DLD1 (cell line): ENCODE results near the gene SMC1B.
"Not testable (repeated sequence)": the region's sequence is repeated elsewhere in the genome, so short reads cannot be mapped to it uniquely, and the experiment has no call there.

ENCODE experiments used
- in situ Hi-C: cut with HindIII; loops from 2 replicates; pipeline ENCODE4 v1.10.0; 2017; ENCODE audit warnings: low sequenced_read_pairs

The SMC1B gene

DNA sequence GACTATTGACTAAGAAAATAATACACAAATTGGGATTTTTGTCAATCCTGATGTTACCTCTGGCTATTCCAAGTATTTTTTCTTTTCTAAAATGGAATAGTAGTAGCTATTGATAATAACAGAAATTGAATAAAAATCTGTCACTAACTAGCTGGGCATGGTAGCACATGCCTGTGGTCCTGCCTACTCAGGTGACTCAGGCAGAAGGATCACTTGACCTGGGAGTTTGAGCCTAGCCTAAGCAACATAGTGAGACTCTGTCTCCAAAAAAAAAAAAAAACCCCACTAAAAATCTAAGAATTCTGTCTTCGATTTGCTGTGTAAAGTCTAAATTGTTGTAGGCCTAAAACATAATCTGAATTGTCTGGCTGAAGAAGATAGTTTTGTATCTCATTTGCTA is 61.4 kb downstream of the SMC1B start:
- in situ Hi-C loops: no loop called here

DNA sequence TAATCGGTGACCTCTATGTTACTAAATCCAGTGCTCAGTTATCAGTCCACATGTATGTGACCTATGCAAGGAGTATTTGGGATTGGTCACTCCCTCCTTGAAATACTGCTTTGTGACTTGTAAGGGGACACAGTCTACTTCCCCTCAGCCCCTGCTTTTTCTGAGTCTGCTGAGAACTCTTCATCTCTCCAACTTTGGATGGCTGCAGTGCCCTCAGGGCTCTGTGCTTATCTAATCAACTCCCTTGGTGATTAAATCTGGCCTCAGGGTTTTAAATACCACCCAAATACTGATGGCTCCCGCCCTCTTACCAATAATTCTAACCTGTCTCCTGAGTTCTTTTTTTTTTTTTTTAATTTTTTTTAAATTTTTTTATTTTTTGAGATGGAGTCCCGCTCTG is 63.5 kb downstream of the SMC1B start:
- in situ Hi-C loops: no loop called here

DNA sequence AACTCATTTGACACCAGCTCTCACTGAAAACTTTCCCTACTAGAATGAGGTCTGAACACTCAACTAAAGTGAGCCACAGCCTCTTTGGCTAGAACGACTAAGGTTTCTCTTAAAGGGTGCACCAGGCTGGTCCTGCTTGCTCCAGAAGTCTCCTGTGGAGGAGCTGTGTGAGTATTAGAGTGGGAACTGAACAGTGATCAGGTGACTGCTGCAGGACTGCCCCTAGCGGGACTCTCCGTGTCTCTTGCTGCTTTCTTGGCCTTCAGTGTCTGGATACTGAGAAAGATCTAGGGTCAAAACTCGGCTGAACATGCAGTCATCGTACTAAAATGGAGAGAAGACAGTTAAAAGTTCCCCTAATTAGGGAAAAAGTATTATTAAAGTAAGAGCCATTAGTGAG is 69.1 kb downstream of the SMC1B start:
- in situ Hi-C loops: no loop called here

DNA sequence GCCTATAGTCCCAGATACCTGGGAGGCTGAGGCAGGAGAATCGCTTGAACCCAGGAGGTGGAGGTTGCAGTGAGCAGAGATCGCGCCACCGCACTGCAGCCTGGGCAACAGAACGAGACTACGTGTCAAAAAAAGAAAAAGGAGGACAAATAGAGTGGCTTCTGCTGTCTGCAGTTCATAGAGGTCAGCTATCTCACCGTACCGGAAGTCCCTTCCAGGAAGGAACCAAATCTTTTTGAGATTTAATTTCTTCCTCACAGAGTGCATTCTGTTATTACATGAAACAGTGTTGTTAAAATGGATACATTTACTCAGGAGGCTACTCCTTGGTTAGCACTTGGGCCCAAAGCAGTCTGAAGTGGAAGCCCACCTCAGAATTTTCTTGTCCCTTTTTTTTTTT is 70.3 kb downstream of the SMC1B start:
- in situ Hi-C loops: no loop called here

DNA sequence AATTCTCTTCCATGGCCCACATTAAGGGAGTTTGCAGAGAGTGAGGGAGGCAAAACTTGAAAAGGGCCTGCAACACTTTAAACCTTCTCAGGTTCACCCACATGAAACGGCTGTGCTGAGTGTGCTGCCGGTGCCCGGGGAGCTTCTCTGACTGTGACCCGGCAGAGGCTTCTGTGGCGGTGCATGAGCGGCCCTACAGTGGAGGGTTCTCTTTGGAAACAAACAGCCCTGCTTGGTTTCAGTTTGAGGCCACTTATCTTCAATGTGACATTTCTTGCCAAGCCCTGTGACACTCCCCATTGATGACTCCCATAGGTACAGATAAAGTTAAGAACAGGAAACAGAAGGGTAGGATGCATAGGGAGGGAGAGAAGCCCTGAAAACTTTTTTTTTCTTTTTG is 71.9 kb downstream of the SMC1B start:
- in situ Hi-C loops: no loop called here

DNA sequence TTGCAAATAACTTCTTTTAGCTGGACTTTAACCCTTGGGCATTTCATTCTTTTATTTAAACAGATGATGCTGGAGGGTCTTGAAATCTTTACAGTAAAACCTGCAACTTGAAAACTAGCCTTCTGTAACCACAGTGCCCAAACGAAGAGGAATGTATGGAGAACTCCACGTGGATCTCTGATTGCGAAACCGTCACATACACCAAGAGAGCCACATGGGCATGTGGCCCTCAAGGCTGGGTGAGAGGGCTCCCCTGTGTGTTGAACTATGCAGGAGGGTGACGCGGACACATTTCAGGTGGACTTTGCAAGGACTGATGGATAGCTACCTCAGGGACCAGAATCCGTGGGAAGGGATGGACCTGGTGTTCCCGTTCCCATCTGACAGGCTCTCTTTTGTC is 73.1 kb downstream of the SMC1B start:
- in situ Hi-C loops: no loop called here

DNA sequence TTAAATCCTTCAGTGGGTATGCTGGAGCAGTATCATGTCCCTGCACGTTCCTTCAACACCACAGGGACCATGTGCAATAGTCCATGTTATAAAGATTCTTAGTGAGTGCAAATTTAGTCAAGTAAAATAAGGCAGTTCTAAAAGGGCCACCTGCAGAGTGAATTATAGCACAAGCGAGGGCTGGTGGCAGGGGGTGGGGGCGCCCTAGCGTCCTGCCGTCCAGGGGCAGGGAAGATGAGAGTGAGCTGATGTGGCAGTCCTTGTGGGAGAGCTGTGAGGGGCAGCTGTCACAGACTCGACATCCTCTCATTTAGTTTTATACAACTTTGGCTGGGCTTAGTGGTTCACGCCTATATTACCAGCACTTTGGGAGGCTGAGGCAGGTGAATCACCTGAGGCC is 74.6 kb downstream of the SMC1B start:
- in situ Hi-C loops: no loop called here

DNA sequence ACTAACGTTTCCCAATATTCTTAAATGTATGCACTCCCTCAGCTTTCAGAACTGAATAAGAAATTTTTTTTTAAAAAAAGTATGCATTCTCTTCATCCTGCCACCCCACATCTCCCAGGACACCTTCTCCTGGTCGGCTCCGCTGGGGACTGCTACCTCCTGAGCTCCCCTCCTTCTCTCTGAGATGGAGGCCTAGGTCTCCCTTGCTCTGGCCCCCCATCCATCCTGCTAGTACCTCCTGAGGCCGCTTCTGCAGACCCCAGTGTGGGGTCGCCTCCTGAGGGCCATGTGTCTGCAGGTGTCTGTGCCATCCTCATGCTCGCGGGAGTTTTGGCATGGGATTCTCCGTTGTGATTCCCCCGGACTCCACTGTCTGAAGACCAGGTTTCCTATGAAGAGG is 75.9 kb downstream of the SMC1B start:
- in situ Hi-C loops: no loop called here

DNA sequence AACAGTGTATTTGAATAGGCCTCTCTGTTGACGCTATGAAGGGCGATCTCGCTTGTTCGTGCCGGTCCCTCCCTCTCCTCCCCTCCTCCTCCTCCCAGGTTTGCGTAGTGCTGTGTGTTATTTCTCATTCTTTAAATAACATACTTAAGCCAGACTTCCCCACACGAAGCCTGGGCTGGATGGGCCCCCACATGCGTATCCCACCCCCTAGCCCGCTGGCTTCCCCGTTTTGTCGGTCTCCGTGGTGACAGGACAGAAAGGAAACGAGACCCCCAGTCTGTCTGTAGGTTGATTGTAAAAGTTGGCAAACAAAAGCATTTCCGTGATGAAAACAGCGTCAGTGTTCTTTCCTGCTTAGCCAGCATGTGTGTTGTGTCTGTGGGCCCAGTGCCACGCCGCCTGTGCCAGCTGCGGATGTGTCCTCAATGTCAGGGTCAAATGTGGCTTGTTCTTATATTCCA is 76.4 kb downstream of the SMC1B start:
- in situ Hi-C loops: no loop called here

DNA sequence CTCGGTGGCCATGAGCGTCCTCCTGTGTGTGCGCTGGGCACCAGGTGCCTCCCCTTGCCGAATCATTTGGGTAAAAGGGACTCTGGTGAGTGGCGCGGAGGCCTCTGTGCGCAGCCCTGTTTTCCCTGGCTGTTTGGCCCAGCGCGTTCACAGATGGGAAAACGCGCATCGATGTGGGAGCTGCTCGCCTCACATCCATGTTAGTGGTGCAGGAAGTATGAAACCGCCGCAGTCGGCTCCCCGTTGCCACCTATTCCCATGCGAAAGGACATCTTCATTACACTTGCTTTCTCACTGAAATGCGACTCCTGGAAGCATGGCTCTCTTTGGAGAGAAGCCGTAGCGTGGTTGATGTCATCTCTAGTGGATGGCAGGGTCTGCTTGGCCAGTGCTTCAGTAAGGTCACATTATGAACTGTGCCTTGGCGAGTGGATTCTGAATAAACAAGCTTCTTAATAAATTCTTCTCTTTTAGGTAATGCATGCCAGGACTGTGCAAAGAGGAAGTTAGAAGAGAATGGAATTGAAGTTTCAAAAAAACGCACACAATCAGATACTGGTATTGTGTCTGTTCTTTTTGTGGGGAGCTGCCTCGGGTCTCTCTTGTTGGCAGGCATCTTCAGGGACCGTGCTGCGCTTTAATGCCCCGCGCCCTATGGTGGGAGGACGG is 77.4 kb downstream of the SMC1B start:
- in situ Hi-C loops: no loop called here

DNA sequence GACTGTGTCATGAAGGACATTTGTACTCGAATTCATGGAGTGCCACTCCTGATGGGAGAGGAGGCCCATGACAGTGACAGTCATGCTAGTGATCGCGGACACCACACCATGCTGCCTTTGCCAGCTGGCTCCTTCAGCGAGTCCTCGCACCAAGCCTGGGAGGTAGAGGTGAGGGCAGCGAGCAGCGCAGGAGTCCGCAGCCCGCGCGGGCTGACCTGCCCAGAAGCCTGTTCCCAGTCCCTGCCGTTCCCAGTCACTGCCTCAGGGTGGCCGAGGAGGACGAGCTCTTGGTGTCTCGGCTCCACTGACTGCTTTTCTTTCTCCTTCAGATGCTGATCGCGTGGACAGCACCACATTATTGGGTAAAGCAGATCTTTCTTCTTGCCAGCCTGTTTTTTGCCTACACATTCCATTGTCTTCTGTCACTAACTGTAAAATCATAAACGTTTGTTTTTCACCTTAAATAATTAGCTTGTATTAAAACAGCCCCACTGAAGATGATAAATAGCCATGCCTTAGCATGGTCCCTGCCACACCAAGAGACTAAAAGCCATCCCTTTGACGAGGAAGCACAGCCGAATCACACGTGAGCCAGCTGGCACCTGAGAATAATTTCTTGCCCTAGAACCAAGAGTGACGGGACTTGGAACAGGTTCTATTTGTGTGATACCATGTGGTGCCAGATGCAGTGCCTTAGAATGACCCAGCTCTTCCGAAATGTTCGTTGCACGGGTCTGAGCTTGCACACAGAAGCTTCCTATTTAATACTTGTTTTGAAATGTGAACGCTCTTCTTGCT is 78.2 kb downstream of the SMC1B start:
- in situ Hi-C loops: no loop called here

DNA sequence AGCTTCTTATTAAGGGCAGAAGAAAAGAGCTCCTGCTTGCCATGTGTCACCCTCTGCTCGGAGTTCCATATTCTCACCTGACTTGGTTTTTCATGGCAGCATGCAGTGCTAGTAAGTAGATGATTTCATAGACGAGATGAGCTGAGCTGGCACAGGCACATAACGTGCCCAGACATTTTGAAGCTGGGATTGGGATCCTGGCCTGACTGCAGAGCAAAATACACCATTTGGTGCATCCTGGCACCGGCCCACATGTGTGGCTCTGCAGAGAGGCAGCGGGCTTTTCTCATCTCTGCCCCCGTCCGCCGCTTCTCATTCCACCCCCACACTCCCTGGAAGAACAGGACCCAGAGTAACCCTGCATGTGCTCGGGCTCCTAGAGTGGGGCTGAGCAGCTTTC is 78.9 kb downstream of the SMC1B start:
- in situ Hi-C loops: no loop called here

DNA sequence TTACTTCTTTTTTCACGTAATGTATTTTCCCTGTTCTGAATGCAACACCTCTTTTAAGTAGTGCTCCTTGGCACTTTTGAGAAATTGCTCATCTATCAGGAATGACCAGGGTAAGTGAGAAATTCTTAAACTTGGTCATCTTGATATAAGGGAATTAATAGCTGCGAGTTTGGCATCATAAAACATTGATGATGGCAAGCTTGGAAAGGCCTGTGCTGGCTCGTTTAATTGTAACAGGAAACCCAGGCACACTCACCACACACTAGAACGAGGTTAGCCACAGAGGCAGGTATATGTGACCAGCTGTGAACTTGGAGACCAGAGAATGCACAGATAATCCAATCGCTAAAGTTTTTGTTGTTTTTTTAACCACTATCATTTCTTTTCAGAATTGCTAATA is 79.3 kb downstream of the SMC1B start:
- in situ Hi-C loops: no loop called here

DNA sequence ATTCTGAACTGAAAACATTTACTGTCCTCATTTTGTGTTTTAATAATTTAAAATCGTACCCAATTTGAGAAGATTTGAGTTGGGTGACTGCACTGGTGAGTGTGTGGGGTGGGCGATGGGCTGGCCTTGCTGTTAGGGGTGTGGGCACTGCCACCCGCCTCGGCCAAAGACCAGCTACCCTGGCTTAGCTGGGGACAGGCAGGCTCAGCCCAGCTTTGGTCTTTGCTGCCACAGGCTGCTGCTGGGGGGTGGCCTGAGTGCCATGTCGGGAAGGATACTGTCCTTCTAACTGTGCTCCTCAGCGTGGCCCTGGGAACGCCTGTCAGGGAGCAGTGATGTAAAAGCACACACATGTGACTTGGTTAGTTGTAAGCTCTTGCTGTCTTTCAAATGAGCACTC is 81.4 kb downstream of the SMC1B start:
- in situ Hi-C loops: no loop called here

DNA sequence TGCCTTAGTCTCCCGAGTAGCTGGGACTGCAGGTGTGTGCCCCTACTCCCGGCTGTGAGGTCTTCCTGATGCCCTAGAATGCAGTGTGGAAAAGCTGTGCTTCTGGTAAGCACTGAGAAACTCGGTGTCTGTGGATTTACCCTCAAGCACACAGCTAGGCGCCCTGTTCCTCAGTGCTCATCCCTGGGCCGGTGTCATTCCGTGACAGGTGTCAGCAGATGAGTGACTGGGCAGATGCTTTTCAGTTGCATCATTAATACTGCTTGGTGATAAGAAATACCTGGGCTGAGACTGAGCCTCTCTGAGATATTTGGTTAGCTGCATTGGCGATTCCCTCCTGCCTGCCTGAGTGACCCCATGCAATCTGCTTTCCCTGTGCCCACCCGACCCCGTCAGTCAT is 81.9 kb downstream of the SMC1B start:
- in situ Hi-C loops: no loop called here

DNA sequence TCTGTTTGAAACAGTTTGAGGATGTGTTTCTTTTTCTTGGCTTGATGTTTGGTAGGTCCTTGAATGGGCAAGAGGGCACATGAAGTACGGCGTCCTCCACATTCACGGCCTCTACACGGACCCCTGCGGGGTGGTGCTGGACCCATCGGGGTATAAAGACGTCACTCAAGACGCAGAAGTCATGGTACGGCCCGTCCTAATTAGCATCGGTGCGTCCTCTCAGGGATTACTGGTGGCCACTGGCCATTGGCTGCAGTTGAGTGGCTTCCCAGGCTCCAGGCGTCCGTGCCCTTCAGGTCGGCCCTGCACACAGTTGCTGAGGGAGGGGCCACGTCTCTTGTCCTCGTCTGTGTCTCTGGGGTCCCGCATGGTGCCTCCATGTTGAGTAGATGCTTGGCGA is 82.9 kb downstream of the SMC1B start:
- in situ Hi-C loops: no loop called here

DNA sequence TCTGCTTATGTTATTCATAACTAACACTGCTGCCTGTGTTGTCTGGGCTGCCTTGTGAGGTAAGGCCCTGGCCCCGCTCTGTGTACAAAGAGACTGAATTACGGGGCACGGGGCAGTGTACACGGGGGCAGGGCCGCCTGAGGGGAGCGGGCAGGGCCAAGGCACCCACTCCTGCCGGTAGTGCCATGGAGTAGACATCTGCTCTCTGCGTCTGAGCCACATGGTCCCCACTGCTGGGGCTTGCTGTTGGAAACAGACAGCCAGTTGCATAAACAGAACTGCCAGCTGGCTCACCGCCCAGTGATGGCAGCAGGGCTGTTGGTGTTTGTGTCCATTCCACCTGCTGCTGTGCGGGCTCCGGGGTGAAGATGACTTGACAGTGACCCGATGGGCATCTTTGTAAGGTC is 83.9 kb downstream of the SMC1B start:
- in situ Hi-C loops: no loop called here

DNA sequence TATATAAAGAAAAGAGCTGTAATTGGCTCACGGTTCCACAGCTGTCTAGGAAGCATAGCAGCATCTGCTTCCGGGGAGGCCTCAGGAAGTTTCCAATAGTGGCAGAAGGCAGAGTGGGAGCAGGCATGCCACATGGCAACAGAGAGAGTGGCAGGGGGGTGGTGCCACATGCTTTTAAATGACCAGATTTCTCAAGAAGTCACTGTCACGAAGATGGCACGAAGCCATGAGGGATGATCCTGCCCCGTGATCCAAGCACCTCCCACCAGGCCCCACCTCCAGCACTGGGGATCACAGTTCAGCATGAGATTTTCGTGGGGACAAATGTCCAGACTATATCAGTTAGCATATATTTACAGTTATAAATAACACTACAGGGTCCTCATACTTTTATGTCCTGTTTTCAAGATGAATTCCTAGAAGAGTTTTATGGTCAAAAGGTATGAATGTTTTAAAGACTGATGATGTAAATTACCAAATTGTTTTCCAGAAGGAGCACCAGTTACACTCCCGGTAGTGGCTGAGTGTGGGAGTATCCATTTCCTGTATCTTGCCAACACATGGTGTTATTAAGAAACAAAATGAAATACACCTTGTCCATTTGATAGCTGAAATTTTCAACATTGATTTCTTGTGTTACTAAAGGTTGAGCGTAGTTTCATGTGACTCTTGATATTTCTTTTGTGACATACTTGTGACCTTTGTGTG is 84.4 kb downstream of the SMC1B start:
- in situ Hi-C loops: no loop called here

DNA sequence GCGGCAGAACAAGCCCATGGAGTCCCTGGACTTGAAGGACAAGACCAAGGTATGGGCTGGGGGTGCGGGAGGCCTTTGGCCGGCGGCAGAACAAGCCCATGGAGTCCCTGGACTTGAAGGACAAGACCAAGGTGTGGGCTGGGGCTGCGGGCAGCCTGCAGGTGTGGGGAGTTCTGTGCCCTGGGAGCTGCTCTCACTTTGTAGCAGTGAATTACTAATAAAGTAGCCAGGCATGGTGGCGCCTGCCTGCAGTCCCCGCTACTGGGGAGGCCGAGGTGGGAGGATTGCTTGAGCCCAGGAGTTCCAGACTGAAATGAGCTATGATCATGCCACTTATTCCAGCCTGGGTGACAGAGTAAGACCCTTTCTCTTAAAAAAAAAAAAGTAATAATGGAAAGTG is 85.1 kb downstream of the SMC1B start:
- in situ Hi-C loops: not testable (repeated sequence)

DNA sequence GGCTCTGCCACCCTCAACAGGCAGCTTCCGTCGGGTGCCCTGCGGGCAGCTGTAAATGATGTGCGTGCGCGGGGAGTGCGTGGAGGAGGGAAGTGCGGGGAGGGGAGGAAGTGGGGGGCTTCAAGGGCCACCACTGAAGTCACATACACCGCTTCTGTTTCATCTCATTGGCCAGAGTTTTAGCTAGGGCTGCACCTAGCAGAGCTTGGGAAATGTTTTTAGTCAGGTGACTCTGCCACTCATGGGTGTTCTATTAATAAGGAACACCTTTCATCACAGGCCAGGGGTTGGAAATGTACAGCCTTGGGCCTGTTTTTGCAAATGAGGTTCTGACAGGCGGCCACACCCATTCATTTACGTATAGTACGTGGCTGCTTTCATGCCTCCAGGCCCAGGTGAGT is 89.1 kb downstream of the SMC1B start:
- in situ Hi-C loops: no loop called here

DNA sequence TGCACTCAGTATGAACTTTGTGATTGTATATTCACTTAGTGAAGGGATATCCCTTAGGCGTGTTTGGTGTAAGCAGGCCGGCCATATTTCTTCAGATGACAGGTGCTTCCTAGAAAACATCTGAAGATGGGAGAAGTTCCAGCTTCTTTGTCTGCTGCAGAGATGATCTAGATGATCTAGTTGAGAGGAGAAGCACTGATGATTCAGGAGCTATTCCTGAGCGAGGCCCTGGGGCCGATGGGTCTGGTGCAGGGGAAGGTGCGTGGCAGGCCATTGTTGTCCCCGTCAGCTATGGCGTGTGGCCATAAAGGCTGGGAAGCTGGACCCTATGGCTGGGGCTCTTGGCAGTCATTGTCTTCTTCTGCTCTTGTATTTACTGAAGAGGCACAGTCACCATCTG is 89.7 kb downstream of the SMC1B start:
- in situ Hi-C loops: no loop called here
